Upper lobe of left lung (tissue), 6 donors: ENCODE data around the gene SPACDR. TPM values are rescaled to one million over a fixed set of nuclear protein-coding genes. Genes with fewer than 3 reads are reported as not detected.

Experiments used
- ATAC-seq, 2 donors: fragments of 200-7000 bp; cut with Tn5 transposase; one replicate each; pipeline ENCODE4 v1.9.1; 2022; ENCODE audit warnings: mild to moderate bottlenecking in 2 of 2, moderate library complexity in 2 of 2; ENCODE audit not compliant: low FRiP score in 2 of 2
- DNase-seq, 2 donors: peaks; one replicate each; pipeline ENCODE4 v3.0.0-alpha.2; 2019 to 2020
- H3K27ac ChIP-seq, 4 donors: fragments of 200-600 bp; sonication (generic); one replicate each; pipeline ENCODE4 v1.5.1; 2016 to 2019
- H3K27me3 ChIP-seq, 4 donors: fragments of 200-600 bp; sonication (generic); one replicate each; pipeline ENCODE4 v1.5.1; 2017 to 2019
- H3K36me3 ChIP-seq, 4 donors: fragments of 200-600 bp; sonication (generic); one replicate each; pipeline ENCODE4 v1.5.1; 2016 to 2019
- H3K4me1 ChIP-seq, 4 donors: fragments of 200-600 bp; sonication (generic); one replicate each; pipeline ENCODE4 v1.5.1; 2018 to 2019
- H3K4me3 ChIP-seq, 4 donors: fragments of 200-600 bp; sonication (generic); one replicate each; pipeline ENCODE4 v1.5.1; 2017 to 2019; ENCODE audit warnings: mild to moderate bottlenecking in 2 of 4, moderate library complexity in 1 of 4
- H3K9me3 ChIP-seq, 4 donors: fragments of 200-600 bp; sonication (generic); one replicate each; pipeline ENCODE4 v1.5.1; 2018 to 2019
- EP300 ChIP-seq, 4 donors: sonication (generic); formaldehyde crosslinking; IDR thresholded peaks; one replicate each; pipeline ENCODE4 v1.5.1; 2017; ENCODE audit warnings: antibody characterized with exemption in 4 of 4, control low read depth in 2 of 4
- POLR2A ChIP-seq, 4 donors: fragments of 450-650 bp; IDR thresholded peaks; one replicate each; pipeline ENCODE4 v1.5.1; 2016 to 2017; ENCODE audit warnings: antibody characterized with exemption in 4 of 4, mild to moderate bottlenecking in 2 of 4
- POLR2AphosphoS5 ChIP-seq, 2 donors: sonication (generic); formaldehyde crosslinking; IDR thresholded peaks; one replicate each; pipeline ENCODE4 v1.5.1; 2017; ENCODE audit warnings: antibody characterized with exemption in 2 of 2
- WGBS, 2 donors: methylation state at CpG; one replicate each; pipeline ENCODE4 v1.1.5; 2017 to 2018; 5-methylcytosine and 5-hydroxymethylcytosine counted together
- total RNA-seq, 6 donors: library from RNA; depleted of rRNA in 4 of 6; stranded (reverse); fragments of >200 nt in 4 of 6; gene quantifications; one replicate each; pipeline versions ENCODE4 v1.1.0 to v1.2.1, GENCODE V29; 2016 to 2021
- TF ChIP-seq, protein P1 (sequence below), 6 experiments: fragments of 450-650 bp in 4 of 6; fragments of 200-600 bp in 2 of 6; sonication (generic) in 2 of 6; IDR thresholded peaks; one replicate each; pipeline ENCODE4 v1.5.1; 2016 to 2019; ENCODE audit warnings: antibody characterized with exemption in 6 of 6
- donor health status: DM: no; HTN: no; CAD: no; lungs with moderate emphysema.
- donor health status: DM: no; HTN: yes; CAD: no; lungs with severe emphysema.

Gene SPACDR
- total RNA-seq, 6 donors from 2014 or later: 0.59 to 2.1 (median 1.3) TPM; not detected in 2

DNA sequence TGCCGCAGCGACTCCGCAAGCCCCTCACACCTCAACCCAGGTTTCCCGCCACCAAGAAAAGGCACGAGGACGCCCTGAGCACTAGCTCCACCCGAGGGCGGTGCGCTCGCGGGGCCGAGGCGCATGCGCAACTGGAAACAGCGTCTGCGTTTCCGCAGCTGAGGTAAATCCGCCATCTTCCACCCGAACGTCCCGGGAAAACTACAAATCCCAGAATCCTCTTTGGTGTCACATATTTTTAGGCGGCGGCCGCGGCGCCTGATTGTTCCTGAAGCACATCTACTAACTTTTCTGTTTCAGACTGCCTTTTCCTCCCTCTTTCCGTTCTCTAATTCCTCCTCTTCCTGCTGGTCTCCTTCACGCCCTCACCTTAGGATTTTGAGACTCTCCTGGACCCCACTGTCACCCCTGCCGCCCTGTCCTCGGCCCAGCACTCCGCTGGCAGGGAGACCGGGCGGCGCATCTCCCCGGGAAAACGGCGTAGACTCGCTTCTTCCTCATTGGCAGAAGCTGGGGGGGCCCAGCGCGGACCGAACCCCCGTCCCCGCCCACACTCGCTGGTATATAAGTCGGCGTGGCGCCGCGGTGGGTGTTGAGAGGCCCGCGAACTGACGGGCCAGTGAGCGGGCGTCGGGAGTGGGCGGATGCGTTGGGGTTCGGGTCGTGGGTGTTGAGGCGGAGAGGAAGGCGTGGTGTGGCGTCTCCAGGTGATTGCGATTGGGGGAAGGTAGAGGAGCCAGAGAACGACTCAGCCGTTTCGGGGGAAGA lies 35.7 kb downstream of the SPACDR start, which contains the start of gene ZCWPW1:
Gene ZCWPW1 (minus strand): TSS at position 505 of the 768 bp plus-strand sequence. CDS start 8,054 bp downstream, outside the sequence.
- ATAC-seq (peak; percentile 87 to 93), DNase-seq (peak; percentile 96 to 99)
- Histone ChIP-seq H3K4me3 (peak within 1 kb of the TSS; percentile 61 to 94 (median 91)), H3K36me3 (peaks cover 0 to 17% (median 12%) of the 10 kb centered on the region in 4 donors), H3K9me3 (peaks cover 0 to 6% (median 0%) of the 10 kb centered on the region in 4 donors), H3K27ac (peak within 1 kb of the TSS; percentile 98 to 100 (median 100)), H3K27me3 (no peaks in the 10 kb centered on the region), H3K4me1 (peaks cover 23 to 41% (median 26%) of the 10 kb centered on the region in 4 donors)
- whole genome bisulfite sequencing, 2 donors: 0% methylated on average over 46 to 60 of the region's 66 CpGs
- peak; percentile 87 to 100 (median 99) for TF ChIP-seq POLR2A (IDR thresholded peaks at IDR 0.05)
- peak; percentile 99 for TF ChIP-seq POLR2AphosphoS5 (IDR thresholded peaks at IDR 0.05)
- peak in 1 of 4 donors; percentile 66 for TF ChIP-seq EP300 (IDR thresholded peaks at IDR 0.05)
- TF ChIP-seq, protein P1, sequence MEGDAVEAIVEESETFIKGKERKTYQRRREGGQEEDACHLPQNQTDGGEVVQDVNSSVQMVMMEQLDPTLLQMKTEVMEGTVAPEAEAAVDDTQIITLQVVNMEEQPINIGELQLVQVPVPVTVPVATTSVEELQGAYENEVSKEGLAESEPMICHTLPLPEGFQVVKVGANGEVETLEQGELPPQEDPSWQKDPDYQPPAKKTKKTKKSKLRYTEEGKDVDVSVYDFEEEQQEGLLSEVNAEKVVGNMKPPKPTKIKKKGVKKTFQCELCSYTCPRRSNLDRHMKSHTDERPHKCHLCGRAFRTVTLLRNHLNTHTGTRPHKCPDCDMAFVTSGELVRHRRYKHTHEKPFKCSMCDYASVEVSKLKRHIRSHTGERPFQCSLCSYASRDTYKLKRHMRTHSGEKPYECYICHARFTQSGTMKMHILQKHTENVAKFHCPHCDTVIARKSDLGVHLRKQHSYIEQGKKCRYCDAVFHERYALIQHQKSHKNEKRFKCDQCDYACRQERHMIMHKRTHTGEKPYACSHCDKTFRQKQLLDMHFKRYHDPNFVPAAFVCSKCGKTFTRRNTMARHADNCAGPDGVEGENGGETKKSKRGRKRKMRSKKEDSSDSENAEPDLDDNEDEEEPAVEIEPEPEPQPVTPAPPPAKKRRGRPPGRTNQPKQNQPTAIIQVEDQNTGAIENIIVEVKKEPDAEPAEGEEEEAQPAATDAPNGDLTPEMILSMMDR (IDR thresholded peaks at IDR 0.05): peak in 3 of 6 experiments; percentile 4 to 11 (median 10)

DNA sequence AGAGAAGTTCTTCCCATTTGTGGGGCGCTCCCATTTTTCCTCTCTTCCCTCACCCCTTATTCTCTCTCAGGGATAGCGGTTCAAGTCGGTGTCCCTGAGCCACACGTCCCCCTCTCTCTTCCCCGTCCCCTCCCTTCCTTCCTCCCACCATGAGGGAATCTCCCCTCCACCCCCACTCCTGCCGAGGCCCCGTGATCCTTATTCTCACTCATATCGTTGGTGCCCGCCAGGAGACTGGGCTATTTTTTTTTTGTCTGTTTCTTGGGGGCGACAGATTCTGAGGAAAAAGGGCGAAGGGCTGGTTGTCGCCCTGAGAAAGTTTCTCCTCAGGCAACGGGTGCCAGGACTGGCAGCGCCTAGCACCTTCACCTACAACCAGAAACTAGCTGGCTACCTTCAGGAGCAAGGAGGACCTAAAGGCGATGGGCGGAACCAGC lies 36.3 kb downstream of the SPACDR start:
- Histone ChIP-seq H3K36me3 (peaks cover 0 to 11% (median 6%) of the 10 kb centered on the region in 4 donors), H3K4me1 (peaks cover 23 to 35% (median 26%) of the 10 kb centered on the region in 4 donors), H3K27me3 (no peaks in the 10 kb centered on the region), H3K9me3 (peaks cover 0 to 6% (median 0%) of the 10 kb centered on the region in 4 donors), H3K4me3 (peak overlapping the region in 3 of 4 donors; percentile 89 to 94 (median 93)), H3K27ac (peak overlapping the region; percentile 98 to 100 (median 100))
- 53 to 60% methylated on average over 14 to 16 of the region's 16 CpGs for WGBS, 2 donors
- DNase-seq: no peak
- no peak for ATAC-seq
- TF ChIP-seq, protein P1 (IDR thresholded peaks at IDR 0.05): no peak
- TF ChIP-seq POLR2A (IDR thresholded peaks at IDR 0.05): no peak
- no peak for TF ChIP-seq EP300 (IDR thresholded peaks at IDR 0.05)
- no peak for TF ChIP-seq POLR2AphosphoS5 (IDR thresholded peaks at IDR 0.05)

DNA sequence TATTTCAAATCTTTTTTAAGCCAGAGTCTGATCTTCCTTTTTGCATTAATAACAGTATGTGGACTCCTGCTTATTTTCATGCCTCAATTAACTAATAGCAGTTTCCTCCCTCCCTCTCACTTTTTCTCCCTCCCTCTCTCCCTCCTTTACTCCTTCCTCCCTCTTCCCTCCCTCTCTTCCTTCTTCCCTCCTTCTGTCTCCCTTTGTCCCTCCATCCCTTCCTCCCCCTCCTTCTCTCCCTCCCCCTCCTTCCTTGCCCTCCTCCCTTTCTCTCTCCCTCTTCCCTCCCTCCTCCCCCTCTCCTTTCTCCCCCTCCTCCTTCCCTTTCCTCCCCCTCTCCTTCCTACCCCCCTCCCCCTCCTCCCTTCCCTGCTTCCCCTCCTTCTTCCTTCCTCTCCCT lies 37.5 kb downstream of the SPACDR start:
- ATAC-seq: no peak
- peaks cover 0 to 6% (median 2%) of the 10 kb centered on the region in 4 donors for H3K36me3 ChIP-seq
- TF ChIP-seq POLR2AphosphoS5 (IDR thresholded peaks at IDR 0.05): no peak
- no peak for TF ChIP-seq POLR2A (IDR thresholded peaks at IDR 0.05)
- TF ChIP-seq EP300 (IDR thresholded peaks at IDR 0.05): no peak
- TF ChIP-seq, protein P1 (IDR thresholded peaks at IDR 0.05): no peak
- no peaks in the 10 kb centered on the region for H3K27me3 ChIP-seq
- no peak overlapping the region for H3K27ac ChIP-seq
- DNase-seq: no peak
- H3K4me1 ChIP-seq: peaks cover 15 to 22% (median 16%) of the 10 kb centered on the region in 4 donors
- H3K9me3 ChIP-seq: peaks cover 0 to 6% (median 0%) of the 10 kb centered on the region in 4 donors
- H3K4me3 ChIP-seq: no peak overlapping the region

DNA sequence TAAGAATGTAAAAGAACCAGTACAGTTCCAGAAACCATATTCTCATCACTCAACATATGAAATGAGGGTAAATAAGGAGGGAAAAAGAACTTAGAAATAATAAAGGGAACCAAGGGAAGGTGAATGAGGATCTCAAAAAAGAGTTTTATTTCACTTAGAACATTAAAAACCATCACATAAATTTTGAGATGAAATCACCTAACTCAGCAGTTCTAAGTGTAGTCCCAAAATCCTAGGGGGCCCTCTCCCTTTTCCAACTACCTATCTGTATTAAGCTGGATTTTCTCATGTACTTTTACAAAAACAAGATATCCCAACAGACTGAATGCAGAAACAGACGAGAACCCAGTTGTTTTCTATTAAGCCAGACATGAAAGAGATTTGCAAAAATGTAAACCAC lies 38.7 kb downstream of the SPACDR start:
- TF ChIP-seq POLR2AphosphoS5 (IDR thresholded peaks at IDR 0.05): no peak
- TF ChIP-seq EP300 (IDR thresholded peaks at IDR 0.05): no peak
- TF ChIP-seq, protein P1 (IDR thresholded peaks at IDR 0.05): no peak
- no peak for TF ChIP-seq POLR2A (IDR thresholded peaks at IDR 0.05)
- H3K27ac ChIP-seq: no peak overlapping the region
- H3K4me3 ChIP-seq: no peak overlapping the region
- DNase-seq: no peak
- H3K27me3 ChIP-seq: no peaks in the 10 kb centered on the region
- H3K36me3 ChIP-seq: no peaks in the 10 kb centered on the region
- 71 to 83% methylated on average over 1 of the region's 1 CpG for WGBS, 2 donors
- peaks cover 3 to 10% (median 5%) of the 10 kb centered on the region in 4 donors for H3K4me1 ChIP-seq
- peaks cover 0 to 6% (median 0%) of the 10 kb centered on the region in 4 donors for H3K9me3 ChIP-seq
- no peak for ATAC-seq
